Type B pancreatic cell (in vitro differentiated cells): ENCODE results near the gene ZNF782. TPM values are rescaled to one million over a fixed set of nuclear protein-coding genes. Genes with fewer than 3 reads are reported as not detected.
"Not testable (repeated sequence)": the region's sequence is repeated elsewhere in the genome, so short reads cannot be mapped to it uniquely, and the experiment has no call there.

Experiments
- DNase-seq: peaks from one replicate; pipeline ENCODE4 v3.0.0; 2021; ENCODE audit warnings: mixed read lengths; ENCODE audit not compliant: unreplicated experiment; ENCODE audit errors: extremely low spot score
- H3K27ac Mint-ChIP-seq: 2 replicates; pipeline ENCODE4 v1.8.0; 2021; ENCODE audit warnings: mild to moderate bottlenecking, mixed read lengths
- H3K27me3 Mint-ChIP-seq: 2 replicates; pipeline ENCODE4 v1.8.0; 2021; ENCODE audit warnings: mixed read lengths
- H3K36me3 Mint-ChIP-seq: 2 replicates; pipeline ENCODE4 v1.8.0; 2021; ENCODE audit warnings: mixed read lengths
- H3K4me1 Mint-ChIP-seq: one replicate; pipeline ENCODE4 v1.8.0; 2021; ENCODE audit warnings: mixed read lengths; ENCODE audit not compliant: unreplicated experiment
- H3K4me3 Mint-ChIP-seq: 2 replicates; pipeline ENCODE4 v1.8.0; 2021; ENCODE audit warnings: mild to moderate bottlenecking, mixed read lengths
- H3K9me3 Mint-ChIP-seq: 2 replicates; pipeline ENCODE4 v1.8.0; 2021; ENCODE audit warnings: mixed read lengths
- CTCF ChIP-seq: fragments of 200-600 bp; sonication (generic); conservative IDR thresholded peaks from 2 replicates; pipeline ENCODE4 v1.5.0; 2021; ENCODE audit warnings: antibody characterized with exemption, mild to moderate bottlenecking
- total RNA-seq: library from RNA; stranded (reverse); gene quantifications from 2 replicates; pipeline ENCODE4 v1.2.1, GENCODE V29; 2021; ENCODE audit warnings: low replicate concordance

ZNF782 gene
- total RNA-seq, 1 donor from 2014 or later = 5.4 TPM

- TF ChIP-seq CTCF = no peak
- Mint-ChIP-seq H3K4me1 (no peaks in the 10 kb centered on the region), H3K4me3 (no peak overlapping the region), H3K27me3 (no peaks in the 10 kb centered on the region), H3K36me3 (peaks cover 64% of the 10 kb centered on the region), H3K27ac (no peak overlapping the region), H3K9me3 (peaks cover 34% of the 10 kb centered on the region)
- DNase-seq = no peak
Observed at GRCh38 chr9:96818533-96818932, 35.8 kb downstream of the ZNF782 start.

GRCh38 chr9:96817973-96818372, 36.3 kb downstream of the ZNF782 start:
- Mint-ChIP-seq H3K9me3 (peaks cover 34% of the 10 kb centered on the region), H3K36me3 (peaks cover 64% of the 10 kb centered on the region), H3K4me1 (no peaks in the 10 kb centered on the region), H3K4me3 (no peak overlapping the region), H3K27ac (no peak overlapping the region), H3K27me3 (no peaks in the 10 kb centered on the region)
- no peak for TF ChIP-seq CTCF
- no peak for DNase-seq

GRCh38 chr9:96813607-96814006, 40.7 kb downstream of the ZNF782 start:
- Mint-ChIP-seq H3K4me1 (no peaks in the 10 kb centered on the region), H3K27me3 (no peaks in the 10 kb centered on the region), H3K9me3 (peaks cover 26% of the 10 kb centered on the region), H3K36me3 (peaks cover 37% of the 10 kb centered on the region), H3K27ac (no peak overlapping the region), H3K4me3 (no peak overlapping the region)
- TF ChIP-seq CTCF = no peak
- no peak for DNase-seq

GRCh38 chr9:96798959-96799358, 55.4 kb downstream of the ZNF782 start:
- H3K4me1 Mint-ChIP-seq, H3K27me3 Mint-ChIP-seq, H3K27ac Mint-ChIP-seq, DNase-seq, H3K4me3 Mint-ChIP-seq: not testable (repeated sequence)
- peaks cover 15% of the 10 kb centered on the region for H3K9me3 Mint-ChIP-seq
- H3K36me3 Mint-ChIP-seq = peaks cover 40% of the 10 kb centered on the region

- Mint-ChIP-seq H3K27me3 (no peaks in the 10 kb centered on the region), H3K27ac (no peak overlapping the region), H3K9me3 (peaks cover 7% of the 10 kb centered on the region), H3K4me3 (no peak overlapping the region), H3K4me1 (peaks cover 2% of the 10 kb centered on the region), H3K36me3 (peaks cover 14% of the 10 kb centered on the region)
- no peak for DNase-seq
- no peak for TF ChIP-seq CTCF
Observed at GRCh38 chr9:96784021-96784420, 70.3 kb downstream of the ZNF782 start.

- H3K36me3 Mint-ChIP-seq = peaks cover 5% of the 10 kb centered on the region
- H3K27me3 Mint-ChIP-seq = no peaks in the 10 kb centered on the region
Observed at GRCh38 chr9:96782235-96782634, 72.1 kb downstream of the ZNF782 start.

More at GRCh38 chr9:96782235-96782634, 72.1 kb downstream of the ZNF782 start:
- Mint-ChIP-seq H3K4me1 (peaks cover 10% of the 10 kb centered on the region), H3K9me3 (no peaks in the 10 kb centered on the region), H3K27ac (no peak overlapping the region), H3K4me3 (no peak overlapping the region)
- TF ChIP-seq CTCF = no peak
- DNase-seq = no peak
